K562 (cell line): ENCODE measurements around the gene AGAP3. TPM values are rescaled to one million over a fixed set of nuclear protein-coding genes. Genes with fewer than 3 reads are reported as not detected.

Experiments used
- ATAC-seq: fragments of 200-7000 bp; cut with Tn5 transposase; 3 replicates; pipeline ENCODE4 v1.9.1; 2020; ENCODE audit warnings: moderate library complexity
- BruUV-seq: library from RNA; stranded (reverse); fragments of 400-500 nt; replicated peaks from 2 replicates; lab custom pipeline; 2021; lab: Mats Ljungman, UMichigan
- CTCF ChIA-PET: fragments of 300-600 bp; formaldehyde crosslinking; extraction: SDS; loops from one replicate; lab custom pipeline; 2021; ENCODE audit warnings: low intra/inter-chr PET ratio; lab: Yijun Ruan, JAX
- POLR2A ChIA-PET: fragments of 300-600, 350-650 bp; sonication (Branson Sonifier 250); formaldehyde crosslinking; extraction: SDS; loops from one replicate; lab custom pipeline; 2021; ENCODE audit warnings: antibody characterized with exemption, inconsistent platforms; lab: Yijun Ruan, JAX
- DNase-seq, 4 experiments: peaks; one replicate each; pipeline versions ENCODE4 v3.0.0 to v3.0.0-alpha.2; 2011 to 2018; ENCODE audit warnings: low spot score in 3 of 4, mixed read lengths in 3 of 4; ENCODE audit errors: extremely low read depth in 1 of 4
- FAIRE-seq: peaks from 2 replicates; lab custom pipeline; 2011; peaks lifted over from hg19 to GRCh38; lab: Jason Lieb, UNC
- H2AFZ ChIP-seq: 2 replicates; pipeline ENCODE4 v1.6.0; 2011; ENCODE audit warnings: low read depth, low read length, control low read depth, inconsistent platforms
- H3K27ac ChIP-seq: fragments of 200-600 bp; 3 replicates; pipeline ENCODE4 v1.8.0; 2011; ENCODE audit warnings: low read depth, mild to moderate bottlenecking, control low read depth, inconsistent platforms, low read length, moderate library complexity, mixed read lengths; ENCODE audit errors: extremely low read depth
- H3K27me3 ChIP-seq, 2 experiments: fragments of 300-600 bp in 1 of 2; 2 replicates in 1 of 2; 3 replicates in 1 of 2; pipeline versions ENCODE4 v1.6.0 to v1.8.0; 2011; ENCODE audit warnings: inconsistent platforms in 2 of 2, low read length in 2 of 2, mild to moderate bottlenecking in 1 of 2, mixed read lengths in 1 of 2, moderate library complexity in 1 of 2; ENCODE audit not compliant: control insufficient read depth in 2 of 2, insufficient read depth in 2 of 2
- H3K36me3 ChIP-seq: fragments of 300-600 bp; 3 replicates; pipeline ENCODE4 v1.8.0; 2011; ENCODE audit warnings: mild to moderate bottlenecking, low read length, inconsistent platforms; ENCODE audit not compliant: control insufficient read depth, insufficient read depth
- H3K4me1 ChIP-seq, 2 experiments: fragments of 200-600 bp in 1 of 2; replicated peaks in 1 of 2; 2 replicates in 1 of 2; 3 replicates in 1 of 2; pipeline versions ENCODE4 v1.5.1 to v1.8.0; 2011; ENCODE audit warnings: inconsistent platforms in 2 of 2, low read length in 2 of 2, mild to moderate bottlenecking in 1 of 2, mixed read lengths in 1 of 2, moderate library complexity in 1 of 2; ENCODE audit not compliant: control insufficient read depth in 2 of 2, insufficient read depth in 2 of 2
- H3K4me2 ChIP-seq: 2 replicates; pipeline ENCODE4 v1.6.1; 2011; ENCODE audit warnings: low read length, control low read depth, inconsistent platforms, mixed read lengths; ENCODE audit not compliant: insufficient read depth
- H3K4me3 ChIP-seq: fragments of 200-600 bp; sonication (generic), shearing (Covaris generic); 2 replicates; pipeline ENCODE4 v1.5.1; 2016; ENCODE audit warnings: control low read depth, inconsistent platforms
- H3K79me2 ChIP-seq: fragments of 200-600 bp; 3 replicates; pipeline ENCODE4 v1.8.0; 2011; ENCODE audit warnings: low read length, inconsistent platforms; ENCODE audit not compliant: control insufficient read depth, insufficient read depth
- H3K9ac ChIP-seq, 2 experiments: 2 replicates each; pipeline versions ENCODE4 v1.6.0 to v1.6.1; 2011; ENCODE audit warnings: low read depth in 2 of 2, low read length in 2 of 2, control low read depth in 1 of 2, inconsistent platforms in 1 of 2, mild to moderate bottlenecking in 1 of 2, mixed read lengths in 1 of 2; ENCODE audit not compliant: insufficient read depth in 1 of 2
- H3K9me1 ChIP-seq: one replicate; pipeline ENCODE4 v1.6.0; 2011; ENCODE audit warnings: inconsistent platforms, mild to moderate bottlenecking, low read length, moderate library complexity; ENCODE audit not compliant: control insufficient read depth, insufficient read depth
- H3K9me3 ChIP-seq: replicated peaks from 2 replicates; pipeline ENCODE4 v1.5.1; 2011; ENCODE audit warnings: low read depth, low read length, inconsistent platforms; ENCODE audit not compliant: control insufficient read depth, insufficient read depth
- H4K20me1 ChIP-seq: replicated peaks from 2 replicates; pipeline ENCODE4 v1.6.1; 2011; ENCODE audit warnings: low read length, inconsistent platforms, mixed read lengths; ENCODE audit not compliant: control insufficient read depth, insufficient read depth
- CTCF ChIP-seq, 3 experiments: IDR thresholded peaks in 2 of 3; conservative IDR thresholded peaks in 1 of 3; 2 replicates each; pipeline ENCODE4 v1.5.1; 2011 to 2012; ENCODE audit warnings: low read length in 3 of 3, mild to moderate bottlenecking in 3 of 3, control low read depth in 2 of 3, improper control_type of control experiment in 1 of 3, inconsistent platforms in 1 of 3, low read depth in 1 of 3, mixed read lengths in 1 of 3, moderate library complexity in 1 of 3; ENCODE audit not compliant: insufficient read depth in 2 of 3
- HSF4 ChIP-seq: fragments of 250-450 bp; sonication (Bioruptor Pico); IDR thresholded peaks from 2 replicates; pipeline ENCODE4 v2.1.2; 2022; ENCODE audit warnings: mild to moderate bottlenecking, moderate library complexity, borderline replicate concordance
- PATZ1 ChIP-seq: fragments of 250-450 bp; sonication (Bioruptor Pico); IDR thresholded peaks from 2 replicates; pipeline ENCODE4 v1.5.0; 2020; ENCODE audit warnings: mild to moderate bottlenecking, borderline replicate concordance
- TFAP4 ChIP-seq: sonication (generic); formaldehyde crosslinking; IDR thresholded peaks from 2 replicates; pipeline ENCODE4 v1.8.0; 2022; ENCODE audit warnings: missing genetic modification reagents, mild to moderate bottlenecking, moderate library complexity, borderline replicate concordance
- TRIM24 ChIP-seq, 2 experiments: fragments of 450-650 bp; IDR thresholded peaks; 2 replicates each; pipeline ENCODE4 v1.6.1; 2016
- ZFP30 ChIP-seq: fragments of 250-450 bp; sonication (Bioruptor Pico); IDR thresholded peaks from 2 replicates; pipeline ENCODE4 v1.8.0; 2022; ENCODE audit warnings: moderate library complexity, mild to moderate bottlenecking, inconsistent platforms, borderline replicate concordance
- ZNF316 ChIP-seq: fragments of 450-650 bp; IDR thresholded peaks from 2 replicates; pipeline ENCODE4 v1.6.1; 2016
- ZNF551 ChIP-seq: fragments of 250-450 bp; sonication (Bioruptor Pico); IDR thresholded peaks from 2 replicates; pipeline ENCODE4 v1.5.0; 2021; ENCODE audit warnings: mild to moderate bottlenecking, moderate library complexity
- ZNF639 ChIP-seq, 2 experiments: fragments of 200-800 bp in 1 of 2; sonication (Bioruptor generic) in 1 of 2; sonication (generic) in 1 of 2; formaldehyde crosslinking in 1 of 2; IDR thresholded peaks in 1 of 2; conservative IDR thresholded peaks in 1 of 2; 2 replicates each; pipeline versions ENCODE4 v1.5.0 to v1.6.1; 2016 to 2020; ENCODE audit warnings: missing compliant biosample characterization in 1 of 2, missing genetic modification characterization in 1 of 2, missing genetic modification reagents in 1 of 2
- WGBS: fragments of 100-300 bp; shearing (Covaris generic); methylation state at CpG from one replicate; pipeline ENCODE4 v1.1.6; 2016; ENCODE audit warnings: low coverage, mixed read lengths; ENCODE audit not compliant: insufficient coverage; ENCODE audit errors: missing lambda C conversion rate; 5-methylcytosine and 5-hydroxymethylcytosine counted together
- in situ Hi-C: fragments of 300-500 bp; cut with MboI; formaldehyde crosslinking; loops from 4 replicates; pipeline ENCODE4 v1.15.0; 2018; ENCODE audit warnings: inconsistent platforms, mixed read lengths
- intact Hi-C: fragments of 100-400 bp; cut with micrococcal nuclease; formaldehyde crosslinking; loops from 2 replicates; pipeline ENCODE4 v1.14.2; 2022
- polyA plus RNA-seq, 8 experiments: library from polyadenylated mRNA; depleted of rRNA in 4 of 8; stranded (reverse) in 5 of 8; unstranded in 3 of 8; fragments of >200 nt; fragmentation: Nextera tagmentation in 2 of 8; fragmentation: Illumina TruSeq in 1 of 8; extraction: Ambion mirVana in 2 of 8; extraction: Trizol in 1 of 8; gene quantifications; 2 replicates each; pipeline versions ENCODE4 v1.2.1 to v1.2.3, GENCODE V29; 2011 to 2014; ENCODE audit warnings: inconsistent platforms in 1 of 8, missing spikeins in 1 of 8
- total RNA-seq, 7 experiments: library from RNA; depleted of rRNA in 6 of 7; stranded (reverse); fragments of >200 nt in 6 of 7; fragmentation: Illumina TruSeq in 2 of 7; extraction: Trizol in 2 of 7; gene quantifications; 2 replicates each; pipeline versions ENCODE4 v1.2.1 to v1.2.3, GENCODE V29; 2011 to 2021; ENCODE audit warnings: low replicate concordance in 1 of 7

AGAP3 gene
- total and polyA plus RNA-seq, 9 of the 15 experiments (the other 6 are each of a cell fraction or from before 2014, with no cell fraction given), result 3.4 to 208 (median 62.2) TPM

GRCh38 chr7:151185762-151186639 lies 99.7 kb downstream of the AGAP3 start:
- POLR2A ChIA-PET, result interaction anchor here (1.2 kb wide), 2 partner anchors 15 to 23 kb away, joined by 3 to 6 read pairs; no protein-coding TSS in a partner anchor
- no peak for TF ChIP-seq PATZ1 (CRISPR knock-in tag)
- no peak for TF ChIP-seq ZNF551 (CRISPR knock-in tag)
- 0 out of 2 replicates have a peak, but pooled peaks have one; percentile 20 for TF ChIP-seq TFAP4
- TF ChIP-seq ZNF639 (CRISPR knock-in tag; conservative IDR thresholded peaks at IDR 0.05 in 1 of 2, IDR thresholded peaks at IDR 0.05 in 1 of 2), result 0 out of 4 replicates have a peak, but pooled peaks of 1 of the 2 experiments have one; percentile 29
- TF ChIP-seq ZNF316, result peak; percentile 76
- TF ChIP-seq CTCF (IDR thresholded peaks at IDR 0.05 in 2 of 3, conservative IDR thresholded peaks at IDR 0.05 in 1 of 3; ENCODE audit: insufficient read depth in 2 of 3, low read depth in 1 of 3, low read length in 3 of 3), result 0 out of 6 replicates have a peak, but pooled peaks of 1 of the 3 experiments have one; percentile 2
- no peak for TF ChIP-seq ZFP30 (CRISPR knock-in tag)
- no peak for TF ChIP-seq HSF4 (CRISPR knock-in tag)
- peak in 1 of 2 experiments; percentile 30; a peak in 1 of 4 replicates for TF ChIP-seq TRIM24 (IDR thresholded peaks at IDR 0.05)

More at GRCh38 chr7:151185762-151186639, 99.7 kb downstream of the AGAP3 start:
- no TSS peak for BruUV-seq
- CTCF ChIA-PET, result no interaction called here
- Histone ChIP-seq H3K9me3 (no peaks in the 10 kb centered on the region; the same call in 1 of the 2 replicates), H3K27ac (no peak overlapping the region), H3K36me3 (no peaks in the 10 kb centered on the region), H4K20me1 (no peaks in the 10 kb centered on the region), H3K4me3 (no peak overlapping the region), H3K4me2 (no peak overlapping the region), H3K9ac (no peak overlapping the region), H2AFZ (no peak overlapping the region), H3K9me1 (no peaks in the 10 kb centered on the region), H3K79me2 (no peaks in the 10 kb centered on the region), H3K4me1 (peaks cover 0 to 19% of the 10 kb centered on the region in 2 experiments; a peak in 2 of 5 replicates), H3K27me3 (peaks cover 53 to 64% of the 10 kb centered on the region in 2 experiments)
- FAIRE-seq (no peak), ATAC-seq (peak; percentile 37; the same call in 2 of the 3 replicates), DNase-seq (no peak)
- intact Hi-C loops (no loop called here), in situ Hi-C loops (no loop called here)
- 20% methylated on average over 16 of the region's 16 CpGs for WGBS
